Activated CD4-positive, alpha-beta T cell treated with anti-CD3 and anti-CD28 coated beads, Interleukin-2, amount 50 U/mL, for 48 hours (primary cell): ENCODE data around the gene ZNF37A.
A peak's percentile ranks its signal among the peaks of the same experiment; 100 is the strongest.
"Not testable (repeated sequence)": the region's sequence is repeated elsewhere in the genome, so short reads cannot be mapped to it uniquely, and the experiment has no call there.

Experiments used
- DNase-seq, 2 experiments: peaks; one replicate each; pipeline ENCODE4 v3.0.0-alpha.2; 2020

The ZNF37A gene

GRCh38 chr10:38094158-38094926 lies at the start of gene ZNF37A:
TSS of gene ZNF37A (plus strand) at chr10:38094337. CDS start at chr10:38096618, 2,281 bp downstream.
- peak; percentile 88 to 92 for DNase-seq

GRCh38 chr10:38045129-38045528 lies 49.0 kb upstream of the ZNF37A start:
- DNase-seq: no peak

GRCh38 chr10:38047666-38048065 lies 46.5 kb upstream of the ZNF37A start:
- DNase-seq: no peak

GRCh38 chr10:38050212-38050611 lies 43.9 kb upstream of the ZNF37A start:
- no peak for DNase-seq

- DNase-seq: no peak
Measured at GRCh38 chr10:38054361-38054797, 39.8 kb upstream of the ZNF37A start.

- DNase-seq: not testable (repeated sequence)
Measured at GRCh38 chr10:38055274-38055894, 38.8 kb upstream of the ZNF37A start.

- DNase-seq: not testable (repeated sequence)
Measured at GRCh38 chr10:38069663-38070062, 24.5 kb upstream of the ZNF37A start.

- no peak for DNase-seq
Measured at GRCh38 chr10:38070501-38070900, 23.6 kb upstream of the ZNF37A start.

GRCh38 chr10:38072552-38072951 lies 21.6 kb upstream of the ZNF37A start:
- no peak for DNase-seq

- DNase-seq: no peak
Measured at GRCh38 chr10:38076687-38077086, 17.4 kb upstream of the ZNF37A start.

- DNase-seq: not testable (repeated sequence)
Measured at GRCh38 chr10:38093318-38093717, 819 bp upstream of the ZNF37A start.

GRCh38 chr10:38093816-38094157 lies 350 bp upstream of the ZNF37A start:
- DNase-seq: no peak

GRCh38 chr10:38094927-38095574 lies 914 bp downstream of the ZNF37A start:
- DNase-seq: no peak

GRCh38 chr10:38102880-38103279 lies 8.7 kb downstream of the ZNF37A start:
- DNase-seq: no peak

GRCh38 chr10:38103756-38104155 lies 9.6 kb downstream of the ZNF37A start:
- DNase-seq: no peak

- no peak for DNase-seq
Measured at GRCh38 chr10:38112159-38112558, 18.0 kb downstream of the ZNF37A start.

GRCh38 chr10:38118072-38118807 lies 24.1 kb downstream of the ZNF37A start:
- DNase-seq: no peak

- no peak for DNase-seq
Measured at GRCh38 chr10:38119038-38119437, 24.9 kb downstream of the ZNF37A start.

GRCh38 chr10:38127812-38128211 lies 33.7 kb downstream of the ZNF37A start:
- DNase-seq: no peak

- DNase-seq: no peak
Measured at GRCh38 chr10:38143587-38143986, 49.5 kb downstream of the ZNF37A start.

- no peak for DNase-seq
Measured at GRCh38 chr10:38146579-38147333, 52.6 kb downstream of the ZNF37A start.

GRCh38 chr10:38147686-38148085 lies 53.5 kb downstream of the ZNF37A start:
- DNase-seq: no peak
